SK-N-SH (cell line): ENCODE data around the gene HIPK1. TPM values are rescaled to one million over a fixed set of nuclear protein-coding genes. Genes with fewer than 3 reads are reported as not detected.

Source experiments
- CTCF ChIA-PET: fragments of 300-600, 350-600 bp; formaldehyde crosslinking; extraction: SDS; loops from one replicate; lab custom pipeline; 2021; lab: Yijun Ruan, JAX
- POLR2A ChIA-PET: fragments of 350-600 bp; sonication (Branson Sonifier 250); formaldehyde crosslinking; extraction: SDS; loops from one replicate; lab custom pipeline; 2020; ENCODE audit warnings: antibody characterized with exemption, inconsistent platforms; lab: Yijun Ruan, JAX
- DNase-seq: peaks from one replicate; pipeline ENCODE4 v3.0.0; 2012
- H2AFZ ChIP-seq: fragments of 200-600 bp; sonication (generic); 2 replicates; pipeline ENCODE4 v1.8.1; 2016; ENCODE audit warnings: antibody characterized with exemption, mild to moderate bottlenecking, low read depth
- H3F3A ChIP-seq: fragments of 200-600 bp; sonication (generic); replicated peaks from 2 replicates; pipeline ENCODE3; 2016; ENCODE audit warnings: antibody characterized with exemption, mild to moderate bottlenecking; ENCODE audit not compliant: insufficient read depth
- H3K27ac ChIP-seq, 2 experiments: fragments of 200-500 bp in 1 of 2; fragments of 200-600 bp in 1 of 2; sonication (Bioruptor generic) in 1 of 2; sonication (generic), shearing (Covaris generic) in 1 of 2; 2 replicates each; pipeline versions ENCODE4 v1.5.1 to v1.6.1; 2014 to 2016; ENCODE audit warnings: low read depth in 2 of 2, inconsistent platforms in 1 of 2, low read length in 1 of 2, mild to moderate bottlenecking in 1 of 2, mixed read lengths in 1 of 2
- H3K27me3 ChIP-seq: fragments of 200-600 bp; sonication (generic), shearing (Covaris generic); 2 replicates; pipeline ENCODE4 v1.6.1; 2016; ENCODE audit warnings: mixed run types; ENCODE audit not compliant: insufficient read depth
- H3K36me3 ChIP-seq, 2 experiments: fragments of 200-500 bp in 1 of 2; fragments of 200-600 bp in 1 of 2; sonication (Bioruptor generic) in 1 of 2; sonication (generic) in 1 of 2; replicated peaks in 1 of 2; 2 replicates each; pipeline versions ENCODE3 to v1.5.1; 2014 to 2016; ENCODE audit warnings: low read length in 1 of 2, mild to moderate bottlenecking in 1 of 2; ENCODE audit not compliant: insufficient read depth in 2 of 2, control insufficient read depth in 1 of 2
- H3K4me1 ChIP-seq, 2 experiments: fragments of 200-500 bp in 1 of 2; fragments of 200-600 bp in 1 of 2; sonication (Bioruptor generic) in 1 of 2; sonication (generic), shearing (Covaris generic) in 1 of 2; 2 replicates each; pipeline versions ENCODE4 v1.5.1 to v1.6.1; 2014 to 2016; ENCODE audit warnings: low read depth in 1 of 2, low read length in 1 of 2, mixed run types in 1 of 2; ENCODE audit not compliant: insufficient read depth in 2 of 2, control insufficient read depth in 1 of 2
- H3K4me2 ChIP-seq: fragments of 200-600 bp; sonication (generic), shearing (Covaris generic); 2 replicates; pipeline ENCODE4 v1.6.1; 2017; ENCODE audit warnings: mixed run types
- H3K4me3 ChIP-seq, 2 experiments: fragments of 200-500 bp in 1 of 2; fragments of 200-600 bp in 1 of 2; sonication (Bioruptor generic) in 1 of 2; sonication (generic), shearing (Covaris generic) in 1 of 2; 2 replicates each; pipeline versions ENCODE4 v1.5.1 to v1.8.1; 2014 to 2016; ENCODE audit warnings: low read depth in 2 of 2, inconsistent platforms in 1 of 2, low read length in 1 of 2, mild to moderate bottlenecking in 1 of 2, mixed read lengths in 1 of 2, moderate library complexity in 1 of 2
- H3K79me2 ChIP-seq: fragments of 200-600 bp; sonication (generic); 2 replicates; pipeline ENCODE4 v1.8.1; 2017; ENCODE audit warnings: mild to moderate bottlenecking; ENCODE audit not compliant: insufficient read depth
- H3K9ac ChIP-seq: fragments of 200-600 bp; sonication (generic); 2 replicates; pipeline ENCODE4 v1.6.1; 2017; ENCODE audit warnings: mixed run types
- H3K9me2 ChIP-seq: fragments of 200-600 bp; sonication (generic); 2 replicates; pipeline ENCODE4 v1.6.1; 2017; ENCODE audit warnings: mixed run types
- H3K9me3 ChIP-seq: fragments of 200-600 bp; sonication (generic); 2 replicates; pipeline ENCODE4 v1.6.1; 2017; ENCODE audit warnings: mixed run types, mild to moderate bottlenecking, moderate library complexity
- H4K20me1 ChIP-seq: fragments of 200-600 bp; sonication (generic); 2 replicates; pipeline ENCODE4 v1.6.1; 2017; ENCODE audit warnings: mild to moderate bottlenecking, mixed run types; ENCODE audit not compliant: insufficient read depth
- ELF1 ChIP-seq: IDR thresholded peaks from 2 replicates; pipeline ENCODE4 v1.4.0; 2012
- EP300 ChIP-seq, 2 experiments: IDR thresholded peaks; 2 replicates each; pipeline versions ENCODE4 v1.4.0 to v1.6.1; 2012; ENCODE audit warnings: borderline replicate concordance in 1 of 2, low read depth in 1 of 2, low read length in 1 of 2
- FOSL2 ChIP-seq: IDR thresholded peaks from 2 replicates; pipeline ENCODE4 v1.4.0; 2012; ENCODE audit warnings: low read depth, mild to moderate bottlenecking, moderate library complexity, borderline replicate concordance
- FOXM1 ChIP-seq: IDR thresholded peaks from 2 replicates; pipeline ENCODE4 v1.4.0; 2012; ENCODE audit warnings: low read depth, mild to moderate bottlenecking
- GABPA ChIP-seq: IDR thresholded peaks from 2 replicates; pipeline ENCODE4 v1.4.0; 2012; ENCODE audit warnings: low read depth, mild to moderate bottlenecking
- JUND ChIP-seq: IDR thresholded peaks from 2 replicates; pipeline ENCODE4 v1.4.0; 2012
- RAD21 ChIP-seq: IDR thresholded peaks from 2 replicates; pipeline ENCODE4 v1.6.1; 2012; ENCODE audit warnings: mild to moderate bottlenecking, low read length
- RCOR1 ChIP-seq: fragments of 150-350 bp; IDR thresholded peaks from 2 replicates; pipeline ENCODE4 v1.6.1; 2017; ENCODE audit warnings: antibody characterized with exemption, low read length
- RFX5 ChIP-seq: IDR thresholded peaks from 2 replicates; pipeline ENCODE4 v1.6.1; 2012; ENCODE audit warnings: mild to moderate bottlenecking, improper control_type of control experiment, low read length
- RXRA ChIP-seq: IDR thresholded peaks from 2 replicates; pipeline ENCODE4 v1.4.0; 2012; ENCODE audit warnings: low read depth, mild to moderate bottlenecking, borderline replicate concordance
- SIN3A ChIP-seq: IDR thresholded peaks from 2 replicates; pipeline ENCODE4 v1.6.1; 2012; ENCODE audit warnings: low read depth, mild to moderate bottlenecking, low read length, moderate library complexity, borderline replicate concordance
- SMC3 ChIP-seq: IDR thresholded peaks from 2 replicates; pipeline ENCODE4 v1.6.1; 2012; ENCODE audit warnings: low read depth, low read length, improper control_type of control experiment
- TCF12 ChIP-seq: IDR thresholded peaks from 2 replicates; pipeline ENCODE4 v1.4.0; 2012
- TEAD4 ChIP-seq: IDR thresholded peaks from 2 replicates; pipeline ENCODE4 v1.4.0; 2012; ENCODE audit warnings: mild to moderate bottlenecking, borderline replicate concordance; ENCODE audit not compliant: insufficient read depth
- WGBS: methylation state at CpG from one replicate; pipeline ENCODE4 v1.1.6; 2017; ENCODE audit warnings: low lambda C conversion rate; 5-methylcytosine and 5-hydroxymethylcytosine counted together
- polyA plus RNA-seq, 3 experiments: library from polyadenylated mRNA; depleted of rRNA; stranded (reverse); fragments of >200 nt; gene quantifications; 2 replicates each; pipeline ENCODE4 v1.2.3, GENCODE V29; 2012
- TF ChIP-seq, protein P1 (sequence below): IDR thresholded peaks from 2 replicates; pipeline ENCODE4; 2012
- TF ChIP-seq, protein P2 (sequence below): IDR thresholded peaks from 2 replicates; pipeline ENCODE4 v1.4.0; 2012; ENCODE audit warnings: low read depth
- TF ChIP-seq, protein P3 (sequence below): IDR thresholded peaks from 2 replicates; pipeline ENCODE4 v1.6.1; 2012; ENCODE audit warnings: mild to moderate bottlenecking, low read depth, low read length, moderate library complexity
- TF ChIP-seq, protein P4 (sequence below): fragments of 150-350 bp; IDR thresholded peaks from 2 replicates; pipeline ENCODE4 v1.6.1; 2016; ENCODE audit warnings: mild to moderate bottlenecking, low read depth, low read length

HIPK1 gene
- polyA plus RNA-seq, 1 of the 3 experiments (the other 2 are of a cell fraction): 7.1 TPM

DNA sequence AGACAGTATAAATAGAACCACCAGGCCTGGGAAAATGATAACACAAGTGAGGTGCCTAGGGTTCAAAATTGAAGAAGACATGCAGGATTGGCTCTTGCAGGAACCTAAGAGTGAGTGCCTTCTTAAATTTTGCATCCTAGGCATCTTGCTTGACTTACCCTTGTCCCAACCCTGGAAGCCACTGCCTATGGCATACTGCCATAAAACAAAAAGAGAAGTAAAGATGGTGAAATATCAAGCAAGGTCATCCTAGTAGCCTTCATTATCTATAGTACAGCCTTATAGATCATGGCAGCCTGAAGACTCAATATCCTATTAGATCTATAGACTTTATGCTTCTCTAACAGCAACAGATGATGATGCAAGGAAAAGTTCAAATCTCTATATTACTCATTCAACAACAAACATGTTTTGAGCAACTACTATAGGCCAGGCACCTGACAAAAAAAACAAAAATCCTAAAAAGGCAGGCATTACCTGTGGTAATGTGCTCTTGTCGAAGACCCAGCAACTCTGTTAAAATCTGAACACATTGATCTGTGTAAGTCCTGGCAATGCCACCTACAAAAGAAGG is 30.8 kb upstream of the HIPK1 start:
- Histone ChIP-seq H3F3A (peaks cover 16% of the 10 kb centered on the region), H3K79me2 (peaks cover 20% of the 10 kb centered on the region)
- POLR2A ChIA-PET: no interaction called here
- TF ChIP-seq, protein P1, sequence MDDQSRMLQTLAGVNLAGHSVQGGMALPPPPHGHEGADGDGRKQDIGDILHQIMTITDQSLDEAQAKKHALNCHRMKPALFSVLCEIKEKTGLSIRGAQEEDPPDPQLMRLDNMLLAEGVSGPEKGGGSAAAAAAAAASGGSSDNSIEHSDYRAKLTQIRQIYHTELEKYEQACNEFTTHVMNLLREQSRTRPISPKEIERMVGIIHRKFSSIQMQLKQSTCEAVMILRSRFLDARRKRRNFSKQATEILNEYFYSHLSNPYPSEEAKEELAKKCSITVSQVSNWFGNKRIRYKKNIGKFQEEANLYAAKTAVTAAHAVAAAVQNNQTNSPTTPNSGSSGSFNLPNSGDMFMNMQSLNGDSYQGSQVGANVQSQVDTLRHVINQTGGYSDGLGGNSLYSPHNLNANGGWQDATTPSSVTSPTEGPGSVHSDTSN: no peak
- TF ChIP-seq RFX5: no peak
- TF ChIP-seq GABPA: no peak
- TF ChIP-seq, protein P2, sequence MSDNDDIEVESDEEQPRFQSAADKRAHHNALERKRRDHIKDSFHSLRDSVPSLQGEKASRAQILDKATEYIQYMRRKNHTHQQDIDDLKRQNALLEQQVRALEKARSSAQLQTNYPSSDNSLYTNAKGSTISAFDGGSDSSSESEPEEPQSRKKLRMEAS: no peak
- TF ChIP-seq TCF12: no peak
- TF ChIP-seq, protein P3, sequence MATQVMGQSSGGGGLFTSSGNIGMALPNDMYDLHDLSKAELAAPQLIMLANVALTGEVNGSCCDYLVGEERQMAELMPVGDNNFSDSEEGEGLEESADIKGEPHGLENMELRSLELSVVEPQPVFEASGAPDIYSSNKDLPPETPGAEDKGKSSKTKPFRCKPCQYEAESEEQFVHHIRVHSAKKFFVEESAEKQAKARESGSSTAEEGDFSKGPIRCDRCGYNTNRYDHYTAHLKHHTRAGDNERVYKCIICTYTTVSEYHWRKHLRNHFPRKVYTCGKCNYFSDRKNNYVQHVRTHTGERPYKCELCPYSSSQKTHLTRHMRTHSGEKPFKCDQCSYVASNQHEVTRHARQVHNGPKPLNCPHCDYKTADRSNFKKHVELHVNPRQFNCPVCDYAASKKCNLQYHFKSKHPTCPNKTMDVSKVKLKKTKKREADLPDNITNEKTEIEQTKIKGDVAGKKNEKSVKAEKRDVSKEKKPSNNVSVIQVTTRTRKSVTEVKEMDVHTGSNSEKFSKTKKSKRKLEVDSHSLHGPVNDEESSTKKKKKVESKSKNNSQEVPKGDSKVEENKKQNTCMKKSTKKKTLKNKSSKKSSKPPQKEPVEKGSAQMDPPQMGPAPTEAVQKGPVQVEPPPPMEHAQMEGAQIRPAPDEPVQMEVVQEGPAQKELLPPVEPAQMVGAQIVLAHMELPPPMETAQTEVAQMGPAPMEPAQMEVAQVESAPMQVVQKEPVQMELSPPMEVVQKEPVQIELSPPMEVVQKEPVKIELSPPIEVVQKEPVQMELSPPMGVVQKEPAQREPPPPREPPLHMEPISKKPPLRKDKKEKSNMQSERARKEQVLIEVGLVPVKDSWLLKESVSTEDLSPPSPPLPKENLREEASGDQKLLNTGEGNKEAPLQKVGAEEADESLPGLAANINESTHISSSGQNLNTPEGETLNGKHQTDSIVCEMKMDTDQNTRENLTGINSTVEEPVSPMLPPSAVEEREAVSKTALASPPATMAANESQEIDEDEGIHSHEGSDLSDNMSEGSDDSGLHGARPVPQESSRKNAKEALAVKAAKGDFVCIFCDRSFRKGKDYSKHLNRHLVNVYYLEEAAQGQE: no peak
- no peak for TF ChIP-seq SIN3A
- no peak for TF ChIP-seq JUND
- TF ChIP-seq, protein P4, sequence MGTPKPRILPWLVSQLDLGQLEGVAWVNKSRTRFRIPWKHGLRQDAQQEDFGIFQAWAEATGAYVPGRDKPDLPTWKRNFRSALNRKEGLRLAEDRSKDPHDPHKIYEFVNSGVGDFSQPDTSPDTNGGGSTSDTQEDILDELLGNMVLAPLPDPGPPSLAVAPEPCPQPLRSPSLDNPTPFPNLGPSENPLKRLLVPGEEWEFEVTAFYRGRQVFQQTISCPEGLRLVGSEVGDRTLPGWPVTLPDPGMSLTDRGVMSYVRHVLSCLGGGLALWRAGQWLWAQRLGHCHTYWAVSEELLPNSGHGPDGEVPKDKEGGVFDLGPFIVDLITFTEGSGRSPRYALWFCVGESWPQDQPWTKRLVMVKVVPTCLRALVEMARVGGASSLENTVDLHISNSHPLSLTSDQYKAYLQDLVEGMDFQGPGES: no peak
- no peak for TF ChIP-seq FOXM1
- TF ChIP-seq ELF1: no peak
- no peak for TF ChIP-seq RXRA
- TF ChIP-seq, all 33 proteins: peak for 0
- no peak overlapping the region for H3K9ac ChIP-seq
- H2AFZ ChIP-seq: no peak overlapping the region
- CTCF ChIA-PET: interaction anchor here (1.5 kb wide), 1 partner anchor 63 kb away, joined by 4 read pairs; no protein-coding TSS in a partner anchor
- no peaks in the 10 kb centered on the region for H4K20me1 ChIP-seq
- no peak overlapping the region for H3K27ac ChIP-seq
- no peak overlapping the region for H3K4me2 ChIP-seq
- WGBS: 90% methylated on average over 1 of the region's 1 CpG
- no peak for DNase-seq
- no peaks in the 10 kb centered on the region for H3K9me2 ChIP-seq
- H3K36me3 ChIP-seq: peaks cover 47 to 48% of the 10 kb centered on the region in 2 experiments
- H3K27me3 ChIP-seq: no peaks in the 10 kb centered on the region
- no peak overlapping the region for H3K4me3 ChIP-seq
- no peaks in the 10 kb centered on the region for H3K9me3 ChIP-seq
- H3K4me1 ChIP-seq: peaks cover 0 to 6% of the 10 kb centered on the region in 2 experiments; a peak in 1 of 4 replicates

DNA sequence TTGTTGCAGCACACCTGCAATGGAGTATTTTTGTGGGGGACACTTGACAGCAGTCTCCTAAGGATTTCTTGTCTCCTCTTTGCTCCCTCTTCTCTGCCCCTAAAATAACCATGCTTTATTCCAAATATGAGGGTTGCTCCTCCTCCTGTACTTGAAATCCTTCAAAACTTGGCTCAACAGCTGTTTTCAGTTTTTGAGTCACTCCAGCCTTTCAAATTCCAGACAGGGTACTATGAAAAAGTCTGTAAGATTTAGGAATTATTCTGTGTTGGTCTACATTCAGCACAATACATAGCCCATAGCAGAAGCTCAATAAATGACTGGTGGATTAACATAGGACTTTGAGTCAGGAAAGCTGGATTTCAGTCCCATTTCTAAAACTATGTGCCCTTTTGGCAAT is 30.0 kb upstream of the HIPK1 start:
- H3K9me3 ChIP-seq: no peaks in the 10 kb centered on the region
- TF ChIP-seq JUND (no peak), EP300 (IDR thresholded peaks at IDR 0.05; ENCODE audit: borderline replicate concordance in 1 of 2, low read depth in 1 of 2, low read length in 1 of 2) (no peak), FOSL2 (no peak), ELF1 (no peak), SMC3 (no peak), RCOR1 (no peak), TEAD4 (no peak), RAD21 (no peak)
- TF ChIP-seq, protein P4: no peak
- CTCF ChIA-PET: no interaction called here

More for the DNA sequence above, 30.0 kb upstream of the HIPK1 start:
- H3K27ac ChIP-seq: no peak overlapping the region
- no peaks in the 10 kb centered on the region for H3K9me2 ChIP-seq
- H3K79me2 ChIP-seq: peaks cover 27% of the 10 kb centered on the region
- no peaks in the 10 kb centered on the region for H3K27me3 ChIP-seq
- H4K20me1 ChIP-seq: no peaks in the 10 kb centered on the region
- no peak overlapping the region for H2AFZ ChIP-seq
- peaks cover 6 to 7% of the 10 kb centered on the region in 2 experiments; a peak in 2 of 4 replicates for H3K4me1 ChIP-seq
- no peak overlapping the region for H3K9ac ChIP-seq
- POLR2A ChIA-PET: no interaction called here
- DNase-seq: no peak
- no peak overlapping the region for H3K4me3 ChIP-seq
- no peak overlapping the region for H3K4me2 ChIP-seq
- peaks cover 16% of the 10 kb centered on the region for H3F3A ChIP-seq
- H3K36me3 ChIP-seq: peaks cover 47 to 48% of the 10 kb centered on the region in 2 experiments
